Measurements from ENCODE around the gene STK38L. TPM values are rescaled to one million over a fixed set of nuclear protein-coding genes. Genes with fewer than 3 reads are reported as not detected.

STK38L gene
- 4.8 and 13.9 TPM in 2 replicates for polyA plus RNA-seq (2011; rRNA removed)
- polyA minus RNA-seq (2011; rRNA and poly(A)+ RNA removed), result 7.3 and 8.5 TPM in 2 replicates

DNA sequence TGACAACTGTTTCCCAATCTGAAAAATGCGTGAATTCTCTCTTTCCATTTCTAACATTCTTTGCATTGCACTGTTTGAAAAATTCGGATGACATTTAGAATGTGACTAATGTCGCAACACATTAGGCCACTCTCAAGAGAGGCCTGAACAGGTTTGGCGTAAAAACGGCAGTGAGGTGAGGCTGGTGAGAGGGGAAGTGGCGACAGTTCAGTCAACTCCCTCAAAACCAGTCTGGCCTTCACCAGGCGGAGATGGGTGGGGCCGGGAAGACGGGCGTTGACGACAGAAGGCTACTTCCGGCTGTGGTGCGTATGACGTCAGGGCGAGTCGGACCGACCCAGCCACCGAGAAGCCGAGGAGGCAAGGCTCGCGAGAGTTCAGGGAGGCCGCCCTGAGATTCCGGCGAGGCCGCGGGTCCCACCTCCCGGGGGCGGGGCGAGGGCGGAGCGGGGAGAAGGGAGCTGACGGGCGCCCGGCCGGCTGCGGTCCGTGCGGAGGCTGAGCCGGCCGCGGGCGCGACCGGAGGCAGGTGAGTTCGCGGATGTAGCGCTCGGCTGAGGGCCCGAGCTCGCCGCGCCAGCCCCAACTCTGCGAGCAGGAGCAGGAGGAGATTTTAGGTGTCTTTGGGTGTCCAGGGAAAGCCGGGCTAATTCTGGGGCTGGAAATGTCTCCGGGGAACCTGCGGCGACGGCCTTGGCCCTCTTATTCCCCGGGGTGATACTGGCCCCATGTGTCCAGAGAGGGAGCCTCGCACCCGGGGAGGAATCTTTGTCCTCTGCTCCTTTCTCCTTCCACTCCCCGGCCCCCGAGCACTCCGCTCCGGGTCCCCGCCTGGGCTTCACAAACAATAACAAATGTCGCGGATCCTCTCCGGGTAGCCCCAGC is at the start of gene STK38L:
TSS of gene STK38L (plus strand) at position 483 of the 885 bp plus-strand sequence. CDS start 53,435 bp downstream, outside the sequence.
- H3K36me3 ChIP-seq (ENCODE audit: control insufficient read depth, insufficient read depth, low read length), result no peaks in the 10 kb centered on the region
- TF ChIP-seq, protein P1, sequence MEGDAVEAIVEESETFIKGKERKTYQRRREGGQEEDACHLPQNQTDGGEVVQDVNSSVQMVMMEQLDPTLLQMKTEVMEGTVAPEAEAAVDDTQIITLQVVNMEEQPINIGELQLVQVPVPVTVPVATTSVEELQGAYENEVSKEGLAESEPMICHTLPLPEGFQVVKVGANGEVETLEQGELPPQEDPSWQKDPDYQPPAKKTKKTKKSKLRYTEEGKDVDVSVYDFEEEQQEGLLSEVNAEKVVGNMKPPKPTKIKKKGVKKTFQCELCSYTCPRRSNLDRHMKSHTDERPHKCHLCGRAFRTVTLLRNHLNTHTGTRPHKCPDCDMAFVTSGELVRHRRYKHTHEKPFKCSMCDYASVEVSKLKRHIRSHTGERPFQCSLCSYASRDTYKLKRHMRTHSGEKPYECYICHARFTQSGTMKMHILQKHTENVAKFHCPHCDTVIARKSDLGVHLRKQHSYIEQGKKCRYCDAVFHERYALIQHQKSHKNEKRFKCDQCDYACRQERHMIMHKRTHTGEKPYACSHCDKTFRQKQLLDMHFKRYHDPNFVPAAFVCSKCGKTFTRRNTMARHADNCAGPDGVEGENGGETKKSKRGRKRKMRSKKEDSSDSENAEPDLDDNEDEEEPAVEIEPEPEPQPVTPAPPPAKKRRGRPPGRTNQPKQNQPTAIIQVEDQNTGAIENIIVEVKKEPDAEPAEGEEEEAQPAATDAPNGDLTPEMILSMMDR (IDR thresholded peaks at IDR 0.05; ENCODE audit: insufficient read depth, low read depth, low read length), result peak; percentile 49
- peak within 1 kb of the TSS; percentile 47 for H3K4me3 ChIP-seq (ENCODE audit: low read depth, low read length)
- peak; percentile 53 for DNase-seq (ENCODE audit: low read depth)
- H3K27me3 ChIP-seq (ENCODE audit: control insufficient read depth, insufficient read depth, low read length), result no peaks in the 10 kb centered on the region
- ChIA-PET CTCF (interaction anchor here (0.6 to 1.5 kb wide), 10 partner anchors 10 to 228 kb away, joined by 3 to 8 read pairs (median 3); partner anchors contain the start of gene MED21), POLR2A (interaction anchor here (0.6 kb wide), 2 partner anchors 54 to 373 kb away, joined by 3 read pairs; no protein-coding TSS in a partner anchor)

DNA sequence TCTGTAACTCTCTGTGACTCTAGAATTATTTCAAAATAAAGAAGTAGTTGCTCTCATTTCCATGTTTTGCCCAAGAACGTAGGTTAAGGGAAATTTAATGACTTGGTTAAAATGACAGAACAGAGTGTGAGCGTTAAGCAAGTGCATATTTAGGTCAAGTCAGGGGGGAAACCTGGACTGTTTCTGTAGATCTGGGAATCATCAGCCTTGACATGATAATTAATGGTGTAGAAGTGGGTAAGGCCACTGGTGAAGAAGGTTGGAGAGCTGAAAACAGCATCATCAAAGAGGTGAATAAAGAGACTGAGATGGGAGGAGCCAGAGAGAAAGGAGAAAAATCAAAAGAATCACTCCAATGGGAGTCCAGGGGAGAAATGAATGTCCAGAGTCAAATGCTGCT is 49.4 kb upstream of the STK38L start:
- no peaks in the 10 kb centered on the region for H3K27me3 ChIP-seq (ENCODE audit: control insufficient read depth, insufficient read depth, low read length)
- ChIA-PET CTCF (interaction anchor here (0.7 to 1.0 kb wide), 2 partner anchors 22 to 37 kb away, joined by 3 to 4 read pairs; no protein-coding TSS in a partner anchor), POLR2A (interaction anchor here (0.9 kb wide), 1 partner anchor 15 kb away, joined by 4 read pairs; no protein-coding TSS in a partner anchor)
- no peak for DNase-seq (ENCODE audit: low read depth)
- H3K36me3 ChIP-seq (ENCODE audit: control insufficient read depth, insufficient read depth, low read length), result no peaks in the 10 kb centered on the region
- no peak overlapping the region for H3K4me3 ChIP-seq (ENCODE audit: low read depth, low read length)
- TF ChIP-seq, protein P1 (IDR thresholded peaks at IDR 0.05; ENCODE audit: insufficient read depth, low read depth, low read length), result no peak

DNA sequence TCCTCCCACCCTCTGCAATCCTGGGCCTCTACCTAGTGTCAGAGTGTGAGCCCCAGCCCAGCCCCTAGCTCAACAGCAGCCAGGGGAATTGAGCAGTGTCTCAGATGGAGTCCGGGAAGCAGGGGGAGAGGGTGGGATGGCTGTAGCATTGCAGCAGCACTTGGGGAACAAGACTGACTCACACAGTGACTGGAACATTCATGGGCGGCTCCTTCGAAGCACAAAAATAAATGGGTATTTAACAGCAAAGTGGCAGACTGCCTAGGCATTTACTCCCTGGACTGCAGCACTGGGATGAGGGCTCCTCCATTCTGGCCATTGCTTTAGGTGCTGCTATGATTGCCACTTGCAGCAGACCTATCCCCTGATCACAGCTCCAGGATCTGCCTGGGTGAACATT is 46.0 kb upstream of the STK38L start:
- no peaks in the 10 kb centered on the region for H3K36me3 ChIP-seq (ENCODE audit: control insufficient read depth, insufficient read depth, low read length)
- H3K4me3 ChIP-seq (ENCODE audit: low read depth, low read length), result no peak overlapping the region
- TF ChIP-seq, protein P1 (IDR thresholded peaks at IDR 0.05; ENCODE audit: insufficient read depth, low read depth, low read length), result no peak
- POLR2A ChIA-PET, result no interaction called here
- CTCF ChIA-PET, result interaction anchor here (0.6 kb wide), 1 partner anchor 205 kb away, joined by 3 read pairs; no protein-coding TSS in a partner anchor
- no peaks in the 10 kb centered on the region for H3K27me3 ChIP-seq (ENCODE audit: control insufficient read depth, insufficient read depth, low read length)
- DNase-seq (ENCODE audit: low read depth), result no peak

- CTCF ChIA-PET, result interaction anchor here (0.6 kb wide), 1 partner anchor 53 kb away, joined by 3 read pairs; no protein-coding TSS in a partner anchor
- TF ChIP-seq, protein P1 (IDR thresholded peaks at IDR 0.05; ENCODE audit: insufficient read depth, low read depth, low read length), result no peak
- POLR2A ChIA-PET, result interaction anchor here (0.6 kb wide), 1 partner anchor 9 kb away, joined by 6 read pairs; no protein-coding TSS in a partner anchor
- no peaks in the 10 kb centered on the region for H3K27me3 ChIP-seq (ENCODE audit: control insufficient read depth, insufficient read depth, low read length)
- H3K4me3 ChIP-seq (ENCODE audit: low read depth, low read length), result no peak overlapping the region
- DNase-seq (ENCODE audit: low read depth), result no peak
- no peaks in the 10 kb centered on the region for H3K36me3 ChIP-seq (ENCODE audit: control insufficient read depth, insufficient read depth, low read length)
These were observed 44.3 kb upstream of the STK38L start for GRCh38 chr12:27199638-27200300.

DNA sequence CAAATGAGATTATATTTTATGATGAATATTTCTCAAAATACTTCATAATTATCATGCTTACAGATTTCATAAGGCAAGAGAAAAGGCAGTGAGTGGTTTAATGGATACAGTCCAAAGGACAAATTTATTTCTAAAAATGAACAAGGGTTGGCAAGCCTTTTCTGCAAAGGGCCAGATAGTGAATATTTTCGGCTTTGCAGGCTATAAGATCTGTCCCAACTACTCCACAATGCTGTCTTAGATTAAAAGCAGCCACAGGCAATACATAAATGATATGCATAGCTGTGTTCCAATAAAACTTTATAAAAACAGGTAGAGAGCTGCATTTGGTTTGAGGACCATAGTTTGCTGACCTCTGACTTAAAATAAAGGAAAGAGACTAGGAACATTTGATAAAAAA is 42.9 kb upstream of the STK38L start:
- ChIA-PET CTCF (no interaction called here), POLR2A (no interaction called here)
- DNase-seq (ENCODE audit: low read depth), result no peak
- Histone ChIP-seq H3K4me3 (ENCODE audit: low read depth, low read length) (no peak overlapping the region), H3K36me3 (ENCODE audit: control insufficient read depth, insufficient read depth, low read length) (no peaks in the 10 kb centered on the region), H3K27me3 (ENCODE audit: control insufficient read depth, insufficient read depth, low read length) (no peaks in the 10 kb centered on the region)
- TF ChIP-seq, protein P1 (IDR thresholded peaks at IDR 0.05; ENCODE audit: insufficient read depth, low read depth, low read length), result no peak

All from BJ (cell line).